Gastrocnemius medialis (tissue), 4 donors: Measurements from ENCODE around the gene SSBP3. TPM values are rescaled to one million over a fixed set of nuclear protein-coding genes. Genes with fewer than 3 reads are reported as not detected.

Experiments used
- ATAC-seq, 2 donors: fragments of 150-250 bp; one replicate each; pipeline ENCODE4 v1.9.1; 2016
- DNase-seq, 2 donors: peaks; one replicate each; pipeline ENCODE4 v3.0.0-alpha.2; 2019
- H3K27ac ChIP-seq, 4 donors: fragments of 200-600 bp; sonication (generic); 1 replicate in 1 of 4; 2 replicates in 3 of 4; pipeline ENCODE4 v1.5.1; 2016 to 2018; ENCODE audit warnings: mild to moderate bottlenecking in 2 of 4, moderate library complexity in 1 of 4
- H3K27me3 ChIP-seq, 3 donors: fragments of 200-600 bp; sonication (generic) in 2 of 3; 1 replicate in 1 of 3; 2 replicates in 2 of 3; pipeline versions ENCODE4 v1.5.1 to v1.6.0; 2016 to 2019; ENCODE audit warnings: mild to moderate bottlenecking in 1 of 3, moderate library complexity in 1 of 3
- H3K36me3 ChIP-seq, 2 donors: fragments of 200-600 bp; sonication (generic) in 1 of 2; one replicate each; pipeline ENCODE4 v1.5.1; 2017 to 2018
- H3K4me1 ChIP-seq, 2 donors: fragments of 200-600 bp; sonication (generic) in 1 of 2; one replicate each; pipeline ENCODE4 v1.5.1; 2016 to 2017; ENCODE audit warnings: mild to moderate bottlenecking in 2 of 2
- H3K4me3 ChIP-seq, 4 donors: fragments of 200-600 bp; sonication (generic) in 3 of 4; 1 replicate in 1 of 4; 2 replicates in 3 of 4; pipeline ENCODE4 v1.5.1; 2016 to 2019; ENCODE audit warnings: mild to moderate bottlenecking in 2 of 4
- H3K9me3 ChIP-seq, 3 donors: fragments of 200-600 bp; sonication (generic) in 2 of 3; 1 replicate in 1 of 3; 2 replicates in 2 of 3; pipeline ENCODE4 v1.5.1; 2016 to 2019
- POLR2A ChIP-seq, 2 donors: fragments of 450-650 bp; IDR thresholded peaks; one replicate each; pipeline ENCODE4 v1.6.1; 2017; ENCODE audit warnings: antibody characterized with exemption in 2 of 2, mild to moderate bottlenecking in 2 of 2, moderate library complexity in 2 of 2
- in situ Hi-C, 4 donors: fragments of 200-750 bp; cut with MboI; loops; one replicate each; pipeline versions ENCODE4 v1.15.0 to v1.8.0; 2017; ENCODE audit warnings: low sequenced_read_pairs in 4 of 4
- intact Hi-C: fragments of 100-400 bp; cut with DNase I; formaldehyde crosslinking; loops from one replicate; pipeline ENCODE4 v1.15.1; 2023; ENCODE audit warnings: low total_unique reads
- total RNA-seq, 4 donors: library from RNA; depleted of rRNA; stranded (reverse); fragments of >200 nt; gene quantifications; one replicate each; pipeline versions ENCODE4 v1.1.0 to v1.2.3, GENCODE V29; 2016
- TF ChIP-seq, protein P1 (sequence below), 5 experiments: fragments of 450-650 bp in 3 of 5; fragments of 200-600 bp in 2 of 5; sonication (generic) in 2 of 5; IDR thresholded peaks in 4 of 5; conservative IDR thresholded peaks in 1 of 5; 1 replicate in 4 of 5; 2 replicates in 1 of 5; pipeline ENCODE4 v1.5.1; 2016 to 2019; ENCODE audit warnings: antibody characterized with exemption in 5 of 5, mild to moderate bottlenecking in 3 of 5, moderate library complexity in 3 of 5

Gene SSBP3
- total RNA-seq, 4 donors from 2014 or later, result 3.6 to 21.0 (median 14.9) TPM

DNA sequence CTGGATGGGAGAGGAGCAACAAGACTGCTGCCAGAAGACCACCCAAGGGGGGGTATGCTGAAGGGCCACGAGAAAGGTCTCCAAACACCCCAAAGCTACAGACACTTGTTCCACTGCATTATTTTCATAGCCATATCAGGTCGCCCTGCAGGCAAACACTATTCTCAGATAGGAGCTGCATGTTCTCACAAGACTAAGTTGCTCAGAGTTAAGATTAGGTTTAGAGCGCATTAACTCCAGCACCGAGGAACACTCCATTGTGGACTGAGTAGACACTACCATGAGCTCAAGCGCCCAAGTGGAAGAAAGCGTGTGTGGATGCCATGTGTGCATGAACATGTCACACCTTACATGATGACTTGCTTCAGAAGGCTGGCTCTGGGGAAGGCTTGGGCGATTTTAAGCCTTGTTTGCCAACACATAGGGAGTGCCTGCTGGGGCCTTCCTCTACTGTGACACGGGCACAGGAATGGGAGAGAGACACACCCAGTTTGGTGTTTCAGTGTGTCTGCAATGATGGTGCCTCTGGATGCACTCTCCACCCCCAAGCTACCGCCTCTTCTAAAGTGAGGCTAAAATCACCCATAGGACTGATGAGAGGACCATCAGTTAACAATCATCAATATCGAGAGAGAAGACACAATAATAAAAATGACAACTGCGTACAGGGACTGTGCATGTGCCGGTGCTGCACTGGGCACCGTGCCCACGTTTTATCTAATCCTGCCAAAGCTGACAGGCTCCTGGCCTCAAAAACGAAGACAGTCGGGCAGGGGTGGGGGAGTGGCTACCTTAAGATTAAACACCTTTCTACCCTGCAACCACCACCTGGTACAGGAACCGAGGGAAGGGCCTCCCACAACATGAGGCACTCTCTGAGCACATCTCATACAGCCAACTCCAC is 34.9 kb downstream of the SSBP3 start:
- in situ Hi-C loops, result no loop called here
- intact Hi-C loops, result no loop called here
- Histone ChIP-seq H3K4me1 (peaks cover 79 to 80% of the 10 kb centered on the region in 2 donors), H3K9me3 (no peaks in the 10 kb centered on the region), H3K27ac (peak overlapping the region; percentile 47 to 86 (median 64)), H3K4me3 (peak overlapping the region in 1 of 4 donors; percentile 5), H3K27me3 (no peaks in the 10 kb centered on the region), H3K36me3 (no peaks in the 10 kb centered on the region)
- TF ChIP-seq POLR2A (IDR thresholded peaks at IDR 0.05), result no peak
- TF ChIP-seq, protein P1, sequence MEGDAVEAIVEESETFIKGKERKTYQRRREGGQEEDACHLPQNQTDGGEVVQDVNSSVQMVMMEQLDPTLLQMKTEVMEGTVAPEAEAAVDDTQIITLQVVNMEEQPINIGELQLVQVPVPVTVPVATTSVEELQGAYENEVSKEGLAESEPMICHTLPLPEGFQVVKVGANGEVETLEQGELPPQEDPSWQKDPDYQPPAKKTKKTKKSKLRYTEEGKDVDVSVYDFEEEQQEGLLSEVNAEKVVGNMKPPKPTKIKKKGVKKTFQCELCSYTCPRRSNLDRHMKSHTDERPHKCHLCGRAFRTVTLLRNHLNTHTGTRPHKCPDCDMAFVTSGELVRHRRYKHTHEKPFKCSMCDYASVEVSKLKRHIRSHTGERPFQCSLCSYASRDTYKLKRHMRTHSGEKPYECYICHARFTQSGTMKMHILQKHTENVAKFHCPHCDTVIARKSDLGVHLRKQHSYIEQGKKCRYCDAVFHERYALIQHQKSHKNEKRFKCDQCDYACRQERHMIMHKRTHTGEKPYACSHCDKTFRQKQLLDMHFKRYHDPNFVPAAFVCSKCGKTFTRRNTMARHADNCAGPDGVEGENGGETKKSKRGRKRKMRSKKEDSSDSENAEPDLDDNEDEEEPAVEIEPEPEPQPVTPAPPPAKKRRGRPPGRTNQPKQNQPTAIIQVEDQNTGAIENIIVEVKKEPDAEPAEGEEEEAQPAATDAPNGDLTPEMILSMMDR (IDR thresholded peaks at IDR 0.05 in 4 of 5, conservative IDR thresholded peaks at IDR 0.05 in 1 of 5), result no peak
- DNase-seq (peak in 1 of 2 donors; percentile 31), ATAC-seq (peak; percentile 38 to 57)

DNA sequence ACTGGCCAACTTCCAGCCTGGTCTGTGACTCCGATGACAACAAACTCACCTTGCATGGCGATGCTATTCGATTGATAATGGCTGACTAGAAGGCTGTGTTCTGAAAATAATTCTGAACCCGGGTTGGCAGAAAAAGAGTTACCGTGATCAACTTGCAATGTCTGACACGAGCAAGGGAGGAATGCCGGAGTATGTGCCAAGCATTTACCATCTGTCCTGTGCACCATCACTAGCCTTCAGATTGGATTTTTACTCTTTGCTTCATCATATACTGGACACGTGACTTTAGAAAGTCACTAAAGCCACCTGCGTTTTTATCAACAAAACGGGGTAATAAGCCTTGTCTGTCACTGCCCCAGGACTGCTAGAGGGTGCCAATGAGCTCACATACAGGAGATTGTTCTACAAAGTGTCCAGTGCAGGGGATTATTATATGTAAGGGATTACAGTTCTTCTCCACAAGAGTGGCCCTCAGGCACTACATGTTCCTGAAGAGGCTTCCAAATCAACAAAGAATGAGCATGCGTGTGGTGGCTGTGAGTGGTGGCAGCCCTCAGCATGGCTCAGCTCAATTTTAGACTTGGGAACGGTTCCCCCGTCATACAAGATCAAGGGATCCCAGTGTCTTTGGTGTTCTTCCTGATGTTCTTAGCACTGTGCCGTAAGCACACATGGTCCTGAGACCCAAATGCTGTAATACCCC is 35.8 kb downstream of the SSBP3 start:
- intact Hi-C loops (no loop called here), in situ Hi-C loops (no loop called here)
- no peaks in the 10 kb centered on the region for H3K36me3 ChIP-seq
- TF ChIP-seq, protein P1 (IDR thresholded peaks at IDR 0.05 in 4 of 5, conservative IDR thresholded peaks at IDR 0.05 in 1 of 5), result no peak
- TF ChIP-seq POLR2A (IDR thresholded peaks at IDR 0.05), result no peak
- H3K4me1 ChIP-seq, result peaks cover 73 to 78% of the 10 kb centered on the region in 2 donors
- H3K9me3 ChIP-seq, result no peaks in the 10 kb centered on the region
- peak in 1 of 2 donors; percentile 79 for ATAC-seq
- DNase-seq, result peak in 1 of 2 donors; percentile 32
- peak overlapping the region; percentile 47 to 86 (median 64) for H3K27ac ChIP-seq
- H3K4me3 ChIP-seq, result peak overlapping the region in 1 of 4 donors; percentile 5
- H3K27me3 ChIP-seq, result no peaks in the 10 kb centered on the region

DNA sequence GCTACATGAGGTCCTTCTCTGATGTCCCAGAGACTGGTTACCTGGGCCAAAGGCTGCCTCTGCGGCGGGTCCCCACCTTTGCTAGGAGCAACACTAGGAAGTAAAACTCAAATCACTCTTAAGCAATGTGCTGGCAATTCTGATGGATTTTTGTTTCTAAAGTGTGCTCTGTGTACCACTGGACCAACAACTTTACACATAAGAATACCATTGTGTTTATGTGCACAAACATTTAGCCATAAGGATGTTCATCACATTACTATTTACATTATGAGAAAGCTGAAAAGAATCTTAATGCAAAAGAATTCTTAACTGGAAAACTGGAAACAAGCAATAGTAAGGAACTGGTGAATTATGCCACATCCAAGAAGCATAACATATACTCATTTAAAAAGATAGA is 38.6 kb downstream of the SSBP3 start:
- Histone ChIP-seq H3K4me3 (no peak overlapping the region), H3K27me3 (no peaks in the 10 kb centered on the region), H3K36me3 (no peaks in the 10 kb centered on the region), H3K4me1 (peaks cover 69 to 78% of the 10 kb centered on the region in 2 donors), H3K9me3 (no peaks in the 10 kb centered on the region), H3K27ac (no peak overlapping the region)
- ATAC-seq (no peak), DNase-seq (no peak)
- no peak for TF ChIP-seq POLR2A (IDR thresholded peaks at IDR 0.05)
- TF ChIP-seq, protein P1 (IDR thresholded peaks at IDR 0.05 in 4 of 5, conservative IDR thresholded peaks at IDR 0.05 in 1 of 5), result no peak
- in situ Hi-C loops, result no loop called here
- intact Hi-C loops, result no loop called here

DNA sequence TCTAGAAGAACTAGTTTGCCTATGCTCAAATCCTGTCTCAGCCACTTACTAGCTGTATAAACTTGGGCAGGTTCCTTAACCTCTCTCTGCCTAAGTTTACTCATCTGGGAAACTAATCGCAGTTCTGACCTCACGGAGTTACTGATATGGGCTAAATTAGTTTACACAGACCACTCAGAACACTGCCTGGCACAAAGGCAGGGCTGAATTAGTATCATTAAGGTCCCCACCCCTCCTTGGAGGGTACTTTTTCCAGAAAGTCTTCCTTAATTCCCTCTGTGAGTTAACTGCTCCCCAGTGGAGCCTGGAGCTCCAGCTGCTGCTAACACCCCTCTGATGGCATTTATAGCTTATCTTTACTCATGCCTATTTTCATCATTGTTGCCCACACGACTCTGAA is 40.3 kb downstream of the SSBP3 start:
- ATAC-seq, result no peak
- H3K27ac ChIP-seq, result no peak overlapping the region

More for the DNA sequence above, 40.3 kb downstream of the SSBP3 start:
- Histone ChIP-seq H3K9me3 (no peaks in the 10 kb centered on the region), H3K27me3 (no peaks in the 10 kb centered on the region), H3K4me1 (peaks cover 55 to 61% of the 10 kb centered on the region in 2 donors), H3K4me3 (no peak overlapping the region), H3K36me3 (no peaks in the 10 kb centered on the region)
- intact Hi-C loops, result no loop called here
- in situ Hi-C loops, result no loop called here
- TF ChIP-seq, protein P1 (IDR thresholded peaks at IDR 0.05 in 4 of 5, conservative IDR thresholded peaks at IDR 0.05 in 1 of 5), result no peak
- no peak for TF ChIP-seq POLR2A (IDR thresholded peaks at IDR 0.05)
- no peak for DNase-seq
